Measurements from ENCODE around the gene IREB2. TPM values are rescaled to one million over a fixed set of nuclear protein-coding genes. Genes with fewer than 3 reads are reported as not detected.

The IREB2 gene
- total RNA-seq, 4 donors from 2014 or later = 18.9 to 37.4 (median 22.0) TPM

DNA sequence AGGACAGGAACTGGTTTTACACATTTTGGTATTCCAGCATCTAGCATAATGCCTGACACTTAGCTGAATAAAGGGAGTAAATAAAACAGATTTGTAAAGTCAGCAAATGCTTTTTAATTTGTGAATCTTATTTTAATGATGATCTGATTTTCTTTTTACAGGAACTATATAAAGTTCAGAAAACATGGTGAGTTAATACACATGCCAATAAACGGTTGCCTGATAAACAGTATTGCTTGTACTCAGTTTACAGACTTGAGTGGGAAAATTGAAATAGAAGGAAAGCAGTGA is 103.7 kb downstream of the IREB2 start:
- DNase-seq (no peak), ATAC-seq (no peak)
- in situ Hi-C loops (cut with MboI; ENCODE audit: low sequenced_read_pairs in 4 of 4) = no loop called here
- peaks cover 4 to 41% of the 10 kb centered on the region in 2 donors for H3K36me3 ChIP-seq
- intact Hi-C loops (cut with DNase I; ENCODE audit: low total_unique reads) = no loop called here
- peak overlapping the region; percentile 91 to 97 (median 94) for H3K27ac ChIP-seq
- H3K9me3 ChIP-seq = no peaks in the 10 kb centered on the region
- H3K4me3 ChIP-seq = peak overlapping the region; percentile 76 to 90 (median 84)
- TF ChIP-seq, protein P1, sequence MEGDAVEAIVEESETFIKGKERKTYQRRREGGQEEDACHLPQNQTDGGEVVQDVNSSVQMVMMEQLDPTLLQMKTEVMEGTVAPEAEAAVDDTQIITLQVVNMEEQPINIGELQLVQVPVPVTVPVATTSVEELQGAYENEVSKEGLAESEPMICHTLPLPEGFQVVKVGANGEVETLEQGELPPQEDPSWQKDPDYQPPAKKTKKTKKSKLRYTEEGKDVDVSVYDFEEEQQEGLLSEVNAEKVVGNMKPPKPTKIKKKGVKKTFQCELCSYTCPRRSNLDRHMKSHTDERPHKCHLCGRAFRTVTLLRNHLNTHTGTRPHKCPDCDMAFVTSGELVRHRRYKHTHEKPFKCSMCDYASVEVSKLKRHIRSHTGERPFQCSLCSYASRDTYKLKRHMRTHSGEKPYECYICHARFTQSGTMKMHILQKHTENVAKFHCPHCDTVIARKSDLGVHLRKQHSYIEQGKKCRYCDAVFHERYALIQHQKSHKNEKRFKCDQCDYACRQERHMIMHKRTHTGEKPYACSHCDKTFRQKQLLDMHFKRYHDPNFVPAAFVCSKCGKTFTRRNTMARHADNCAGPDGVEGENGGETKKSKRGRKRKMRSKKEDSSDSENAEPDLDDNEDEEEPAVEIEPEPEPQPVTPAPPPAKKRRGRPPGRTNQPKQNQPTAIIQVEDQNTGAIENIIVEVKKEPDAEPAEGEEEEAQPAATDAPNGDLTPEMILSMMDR (IDR thresholded peaks at IDR 0.05 in 4 of 5, conservative IDR thresholded peaks at IDR 0.05 in 1 of 5) = no peak
- no peak for TF ChIP-seq POLR2A (IDR thresholded peaks at IDR 0.05)
- peaks cover 12 to 16% of the 10 kb centered on the region in 2 donors for H3K4me1 ChIP-seq
- no peaks in the 10 kb centered on the region for H3K27me3 ChIP-seq

DNA sequence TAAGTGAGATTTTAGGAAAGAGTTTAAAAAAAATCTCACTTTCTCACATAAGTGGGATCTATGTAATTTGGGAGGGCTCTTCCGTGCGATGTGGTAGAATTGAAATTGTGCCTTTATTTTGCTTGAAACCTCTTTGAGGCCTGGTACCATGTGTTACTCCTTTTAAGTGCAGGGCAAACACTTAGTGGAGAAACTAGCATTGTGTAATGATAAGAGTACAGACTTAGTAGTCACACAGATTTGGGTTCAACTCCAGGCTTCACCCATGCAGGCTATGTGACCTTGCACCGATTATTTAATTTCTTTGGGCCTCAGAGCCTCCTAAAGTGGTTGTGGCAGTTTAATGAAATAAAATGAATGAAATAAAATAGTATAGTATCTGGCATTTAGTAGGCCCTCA is 104.6 kb downstream of the IREB2 start:
- no peaks in the 10 kb centered on the region for H3K27me3 ChIP-seq
- intact Hi-C loops (cut with DNase I; ENCODE audit: low total_unique reads) = no loop called here
- peaks cover 12 to 16% of the 10 kb centered on the region in 2 donors for H3K4me1 ChIP-seq
- H3K9me3 ChIP-seq = no peaks in the 10 kb centered on the region
- peak overlapping the region in 1 of 4 donors; percentile 91 for H3K27ac ChIP-seq
- no peak overlapping the region for H3K4me3 ChIP-seq
- ATAC-seq (no peak), DNase-seq (no peak)
- peaks cover 6 to 50% of the 10 kb centered on the region in 2 donors for H3K36me3 ChIP-seq
- in situ Hi-C loops (cut with MboI; ENCODE audit: low sequenced_read_pairs in 4 of 4) = no loop called here
- TF ChIP-seq POLR2A (IDR thresholded peaks at IDR 0.05) = no peak
- TF ChIP-seq, protein P1 (IDR thresholded peaks at IDR 0.05 in 4 of 5, conservative IDR thresholded peaks at IDR 0.05 in 1 of 5) = no peak

DNA sequence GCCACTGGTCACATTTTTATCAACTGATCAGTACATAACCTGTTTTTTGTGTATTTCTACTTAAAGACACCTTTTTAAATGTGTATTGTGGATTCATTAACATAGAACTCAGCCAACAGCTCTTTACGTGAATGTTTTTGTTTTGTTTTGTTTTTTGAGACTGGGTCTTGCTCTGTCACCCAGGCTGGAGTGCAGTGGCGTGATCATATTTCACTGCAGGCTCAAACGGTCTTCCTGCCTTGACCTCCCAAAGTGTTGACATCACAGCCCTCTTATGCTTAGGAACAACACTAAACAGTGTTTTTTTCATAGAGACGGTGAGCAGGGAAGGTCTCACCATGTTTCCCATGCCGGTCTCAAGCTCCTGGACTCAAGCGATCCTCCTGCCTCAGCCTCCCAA is 112.2 kb downstream of the IREB2 start:
- H3K27ac ChIP-seq = no peak overlapping the region
- H3K36me3 ChIP-seq = peaks cover 8 to 59% of the 10 kb centered on the region in 2 donors
- intact Hi-C loops (cut with DNase I; ENCODE audit: low total_unique reads) = no loop called here
- no peaks in the 10 kb centered on the region for H3K9me3 ChIP-seq
- TF ChIP-seq, protein P1 (IDR thresholded peaks at IDR 0.05 in 4 of 5, conservative IDR thresholded peaks at IDR 0.05 in 1 of 5) = no peak
- TF ChIP-seq POLR2A (IDR thresholded peaks at IDR 0.05) = no peak
- no peak for ATAC-seq
- no peaks in the 10 kb centered on the region for H3K4me1 ChIP-seq
- no peak overlapping the region for H3K4me3 ChIP-seq
- DNase-seq = no peak
- H3K27me3 ChIP-seq = no peaks in the 10 kb centered on the region
- in situ Hi-C loops (cut with MboI; ENCODE audit: low sequenced_read_pairs in 4 of 4) = no loop called here

DNA sequence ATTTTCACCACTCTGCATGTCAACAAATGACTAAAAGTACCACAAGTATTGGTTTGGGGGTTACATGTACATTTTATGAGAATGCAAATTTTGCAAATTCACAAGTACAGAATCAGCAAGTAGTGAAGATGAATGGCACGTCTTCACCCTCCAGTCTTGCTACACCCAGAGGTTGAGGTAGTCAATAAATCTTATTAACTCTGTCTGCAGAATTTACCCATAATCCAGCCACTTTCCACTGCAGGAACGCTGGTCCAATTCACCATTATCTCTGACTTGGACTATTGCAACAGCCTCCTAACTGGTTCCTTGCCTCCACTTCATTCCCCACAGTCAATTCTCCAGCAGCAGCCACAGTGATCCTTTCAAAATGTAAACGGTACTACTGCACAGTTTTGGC is 112.8 kb downstream of the IREB2 start:
- DNase-seq (no peak), ATAC-seq (no peak)
- no peak overlapping the region for H3K27ac ChIP-seq
- H3K4me3 ChIP-seq = no peak overlapping the region
- in situ Hi-C loops (cut with MboI; ENCODE audit: low sequenced_read_pairs in 4 of 4) (no loop called here), intact Hi-C loops (cut with DNase I; ENCODE audit: low total_unique reads) (no loop called here)
- H3K4me1 ChIP-seq = no peaks in the 10 kb centered on the region
- no peak for TF ChIP-seq POLR2A (IDR thresholded peaks at IDR 0.05)
- TF ChIP-seq, protein P1 (IDR thresholded peaks at IDR 0.05 in 4 of 5, conservative IDR thresholded peaks at IDR 0.05 in 1 of 5) = no peak
- no peaks in the 10 kb centered on the region for H3K27me3 ChIP-seq
- no peaks in the 10 kb centered on the region for H3K9me3 ChIP-seq
- H3K36me3 ChIP-seq = peaks cover 3 to 53% of the 10 kb centered on the region in 2 donors

Other genes starting within 250 kb of the IREB2 start
- gene ACSBG1, start 203.7 kb upstream of the IREB2 start, total RNA-seq = 1 to 10 TPM in 1 of 4 donors, not detected in 3; 1.9 TPM
- gene DNAJA4, start 173.7 kb upstream of the IREB2 start, total RNA-seq = 100 to 1,000 TPM in 1 of 4 donors, 10 to 100 TPM in 3; 13.7 to 120 (median 37.8) TPM
- 10 to 100 TPM; 36.9 to 48.6 (median 42.7) TPM for gene SKIC8, start 138.6 kb upstream of the IREB2 start, total RNA-seq
- not detected for gene CRABP1, start 97.9 kb upstream of the IREB2 start, total RNA-seq
- 1 to 10 TPM in 3 of 4 donors, under 1 TPM in 1; 0.87 to 6.6 (median 4.4) TPM for gene HYKK, start 69.4 kb downstream of the IREB2 start, total RNA-seq
- 100 to 1,000 TPM; 176 to 243 (median 212) TPM for gene PSMA4, start 102.2 kb downstream of the IREB2 start, total RNA-seq
- 1 to 10 TPM in 2 of 4 donors, under 1 TPM in 2; 0.07 to 1.6 (median 0.71) TPM for gene CHRNA5, start 127.3 kb downstream of the IREB2 start, total RNA-seq
- gene CHRNA3, start 182.8 kb downstream of the IREB2 start, total RNA-seq = under 1 TPM in 1 of 4 donors, not detected in 3; 0.11 TPM
- not detected for gene CHRNB4, start 203.0 kb downstream of the IREB2 start, total RNA-seq

All from gastrocnemius medialis (tissue), 4 donors.